ENCODE results near the gene IL4. TPM values are rescaled to one million over a fixed set of nuclear protein-coding genes. Genes with fewer than 3 reads are reported as not detected.

Gene IL4
- total RNA-seq, 1 donor from 2014 or later = not detected

- no peak for DNase-seq (ENCODE audit: low read depth)
- H3K4me3 ChIP-seq (ENCODE audit: low read depth, low read length) = no peak overlapping the region
- TF ChIP-seq CTCF (conservative IDR thresholded peaks at IDR 0.05; ENCODE audit: low read depth, low read length) = no peak
These were observed 4.9 kb upstream of the IL4 start for GRCh38 chr5:132668706-132669454.

- no peak overlapping the region for H3K4me3 ChIP-seq (ENCODE audit: low read depth, low read length)
- DNase-seq (ENCODE audit: low read depth) = no peak
- no peak for TF ChIP-seq CTCF (conservative IDR thresholded peaks at IDR 0.05; ENCODE audit: low read depth, low read length)
These were observed 4.4 kb upstream of the IL4 start for GRCh38 chr5:132669455-132669820.

GRCh38 chr5:132669966-132670882, 3.6 kb upstream of the IL4 start:
- no peak for DNase-seq (ENCODE audit: low read depth)
- H3K4me3 ChIP-seq (ENCODE audit: low read depth, low read length) = no peak overlapping the region
- TF ChIP-seq CTCF (conservative IDR thresholded peaks at IDR 0.05; ENCODE audit: low read depth, low read length) = no peak

- DNase-seq (ENCODE audit: low read depth) = no peak
- no peak overlapping the region for H3K4me3 ChIP-seq (ENCODE audit: low read depth, low read length)
- TF ChIP-seq CTCF (conservative IDR thresholded peaks at IDR 0.05; ENCODE audit: low read depth, low read length) = no peak
These were observed 2.8 kb upstream of the IL4 start for GRCh38 chr5:132671000-132671399.

GRCh38 chr5:132673488-132673887, 301 bp upstream of the IL4 start:
- no peak for DNase-seq (ENCODE audit: low read depth)
- H3K4me3 ChIP-seq (ENCODE audit: low read depth, low read length) = no peak overlapping the region
- TF ChIP-seq CTCF (conservative IDR thresholded peaks at IDR 0.05; ENCODE audit: low read depth, low read length) = no peak

- H3K4me3 ChIP-seq (ENCODE audit: low read depth, low read length) = no peak overlapping the region
- no peak for TF ChIP-seq CTCF (conservative IDR thresholded peaks at IDR 0.05; ENCODE audit: low read depth, low read length)
- peak; percentile 50 for DNase-seq (ENCODE audit: low read depth)
These were observed 1.1 kb downstream of the IL4 start for GRCh38 chr5:132674671-132675506.
